Ishikawa (cell line): Measurements from ENCODE around the gene KLF16.

Experiments used
- CEBPB ChIP-seq: IDR thresholded peaks from 2 replicates; pipeline ENCODE4 v1.6.1; 2012
- CREB1 ChIP-seq: IDR thresholded peaks from 2 replicates; pipeline ENCODE4 v1.6.1; 2012; ENCODE audit warnings: low read depth
- EGR1 ChIP-seq: IDR thresholded peaks from 2 replicates; pipeline ENCODE4 v1.6.1; 2012
- EP300 ChIP-seq: IDR thresholded peaks from 2 replicates; pipeline ENCODE4 v1.6.1; 2012; ENCODE audit warnings: borderline replicate concordance
- FOXM1 ChIP-seq: IDR thresholded peaks from 2 replicates; pipeline ENCODE4 v1.6.1; 2012; ENCODE audit warnings: low read depth, borderline replicate concordance
- NFIC ChIP-seq: IDR thresholded peaks from 2 replicates; pipeline ENCODE4 v1.6.1; 2012
- RAD21 ChIP-seq: IDR thresholded peaks from 2 replicates; pipeline ENCODE4 v1.6.1; 2012; ENCODE audit warnings: low read depth
- REST ChIP-seq: IDR thresholded peaks from 2 replicates; pipeline ENCODE4 v1.6.1; 2012; ENCODE audit warnings: low read depth, mild to moderate bottlenecking
- TAF1 ChIP-seq: IDR thresholded peaks from 2 replicates; pipeline ENCODE4 v1.6.1; 2012; ENCODE audit warnings: low read depth, mild to moderate bottlenecking
- TCF12 ChIP-seq: IDR thresholded peaks from 2 replicates; pipeline ENCODE4 v1.6.1; 2012; ENCODE audit warnings: low read depth
- TEAD4 ChIP-seq: IDR thresholded peaks from 2 replicates; pipeline ENCODE4 v1.6.1; 2012
- USF1 ChIP-seq: IDR thresholded peaks from 2 replicates; pipeline ENCODE4 v1.6.1; 2012
- YY1 ChIP-seq: IDR thresholded peaks from 2 replicates; pipeline ENCODE4 v1.6.1; 2012; ENCODE audit warnings: low read depth
- ZBTB7A ChIP-seq: IDR thresholded peaks from 2 replicates; pipeline ENCODE4 v1.6.1; 2012; ENCODE audit warnings: low read depth
- TF ChIP-seq, protein P1 (sequence below): IDR thresholded peaks from 2 replicates; pipeline ENCODE4 v1.6.1; 2012

The KLF16 gene

DNA sequence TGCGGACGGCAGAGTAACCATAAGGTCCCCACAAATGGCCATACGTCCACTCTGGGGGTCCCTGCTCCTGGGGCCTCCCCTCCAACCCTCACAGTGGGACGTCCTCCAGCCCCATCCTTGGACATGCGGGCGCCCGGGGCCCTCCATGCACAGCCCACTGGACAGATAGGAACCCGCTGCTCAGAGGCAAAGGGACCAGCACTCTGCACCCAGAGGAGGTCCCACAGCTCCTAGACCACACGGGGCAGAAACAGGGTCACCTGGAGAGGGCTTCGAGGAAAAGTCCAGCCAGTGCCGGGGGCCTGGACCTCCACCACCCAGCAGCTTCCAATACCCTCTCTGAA lies 26.2 kb downstream of the KLF16 start:
- TF ChIP-seq ZBTB7A (no peak), REST (no peak), RAD21 (no peak), TAF1 (no peak), CREB1 (no peak), EP300 (no peak), USF1 (no peak), TCF12 (no peak), EGR1 (no peak), YY1 (no peak), CEBPB (no peak), FOXM1 (no peak), TEAD4 (no peak), NFIC (no peak)

DNA sequence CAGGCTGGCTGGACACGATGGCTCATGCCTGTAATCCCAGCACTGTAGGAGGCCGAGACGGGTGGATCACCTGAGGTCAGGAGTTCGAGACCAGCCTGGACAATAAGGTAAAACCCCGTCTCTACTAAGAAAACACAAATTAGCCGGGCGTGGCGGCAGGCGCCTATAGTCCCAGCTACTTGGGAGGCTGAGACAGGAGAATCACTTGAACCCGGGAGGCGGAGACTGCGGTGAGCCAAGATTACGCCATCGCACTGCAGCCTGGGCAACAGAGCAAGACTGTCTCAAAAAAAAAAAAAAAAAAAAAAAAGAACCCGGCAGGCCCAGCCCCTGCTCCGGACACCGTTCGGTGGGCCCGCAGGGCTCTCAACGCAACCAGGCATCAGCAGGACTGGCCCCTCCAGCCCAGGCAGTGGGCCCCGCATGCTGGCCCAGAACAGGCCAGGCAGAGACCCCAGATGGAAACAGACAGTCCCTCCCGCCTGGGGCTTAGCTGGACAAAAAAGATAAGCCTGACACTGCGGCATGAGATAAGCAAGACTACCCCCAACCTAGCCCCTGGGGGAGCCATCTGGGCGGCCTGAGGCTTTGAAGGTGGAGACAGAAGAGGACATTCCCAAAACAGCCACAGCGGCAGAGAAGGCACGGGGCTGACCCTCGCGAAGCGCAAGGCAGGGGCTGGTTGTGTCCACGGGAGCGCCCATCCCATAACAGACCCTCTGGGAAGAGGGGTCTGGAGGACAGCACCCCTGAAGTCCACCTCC lies 26.7 kb downstream of the KLF16 start:
- TF ChIP-seq USF1 (no peak), TEAD4 (no peak), TCF12 (no peak), REST (no peak), EGR1 (no peak), FOXM1 (no peak), RAD21 (no peak), TAF1 (no peak), YY1 (no peak), CEBPB (no peak), NFIC (no peak), ZBTB7A (no peak), CREB1 (no peak), EP300 (no peak)
- TF ChIP-seq, protein P1, sequence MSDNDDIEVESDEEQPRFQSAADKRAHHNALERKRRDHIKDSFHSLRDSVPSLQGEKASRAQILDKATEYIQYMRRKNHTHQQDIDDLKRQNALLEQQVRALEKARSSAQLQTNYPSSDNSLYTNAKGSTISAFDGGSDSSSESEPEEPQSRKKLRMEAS = no peak

DNA sequence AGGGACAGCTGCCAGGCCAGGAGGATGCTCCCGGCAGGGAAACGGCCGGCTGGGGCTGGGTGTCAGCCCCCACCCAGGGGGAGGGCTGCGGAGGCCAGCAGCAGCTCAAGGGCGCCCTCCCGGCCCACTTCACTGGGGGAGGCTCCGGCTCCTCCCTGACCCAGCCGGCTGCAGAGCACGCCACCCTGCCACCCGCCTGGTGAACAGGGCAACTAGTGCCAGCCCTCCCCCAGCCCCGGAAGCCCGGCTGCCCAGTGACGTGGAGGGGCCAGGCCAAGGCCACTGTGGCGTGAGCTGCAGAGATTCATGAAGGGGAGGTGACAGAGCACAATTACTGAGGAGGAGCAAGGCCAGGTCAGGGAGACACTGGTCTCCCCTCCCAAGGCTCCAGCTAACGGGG lies 29.8 kb downstream of the KLF16 start:
- TF ChIP-seq EGR1 = no peak
- TF ChIP-seq TCF12 = no peak

- TF ChIP-seq FOXM1 (no peak), NFIC (no peak), TCF12 (no peak), REST (no peak), CEBPB (no peak), EGR1 (no peak), ZBTB7A (no peak), YY1 (no peak), CREB1 (no peak), TAF1 (no peak), USF1 (no peak), EP300 (no peak), TEAD4 (no peak), RAD21 (no peak)
- TF ChIP-seq, protein P1 = no peak
These were observed 31.2 kb downstream of the KLF16 start for GRCh38 chr19:1832046-1832663.
